Transverse colon (tissue), 3 donors: Measurements from ENCODE around the gene LDB2.

Source experiments
- EP300 ChIP-seq: sonication (generic); formaldehyde crosslinking; IDR thresholded peaks from one replicate; pipeline ENCODE4 v1.6.1; 2017; ENCODE audit warnings: antibody characterized with exemption, low read depth
- TF ChIP-seq, protein P1 (sequence below), 5 experiments: fragments of 200-600 bp in 3 of 5; fragments of 450-650 bp in 2 of 5; sonication (generic) in 3 of 5; IDR thresholded peaks; 1 replicate in 2 of 5; 2 replicates in 3 of 5; pipeline ENCODE4 v1.5.1; 2016 to 2017; ENCODE audit warnings: antibody characterized with exemption in 5 of 5, inconsistent platforms in 3 of 5, mild to moderate bottlenecking in 2 of 5, moderate library complexity in 1 of 5

DNA sequence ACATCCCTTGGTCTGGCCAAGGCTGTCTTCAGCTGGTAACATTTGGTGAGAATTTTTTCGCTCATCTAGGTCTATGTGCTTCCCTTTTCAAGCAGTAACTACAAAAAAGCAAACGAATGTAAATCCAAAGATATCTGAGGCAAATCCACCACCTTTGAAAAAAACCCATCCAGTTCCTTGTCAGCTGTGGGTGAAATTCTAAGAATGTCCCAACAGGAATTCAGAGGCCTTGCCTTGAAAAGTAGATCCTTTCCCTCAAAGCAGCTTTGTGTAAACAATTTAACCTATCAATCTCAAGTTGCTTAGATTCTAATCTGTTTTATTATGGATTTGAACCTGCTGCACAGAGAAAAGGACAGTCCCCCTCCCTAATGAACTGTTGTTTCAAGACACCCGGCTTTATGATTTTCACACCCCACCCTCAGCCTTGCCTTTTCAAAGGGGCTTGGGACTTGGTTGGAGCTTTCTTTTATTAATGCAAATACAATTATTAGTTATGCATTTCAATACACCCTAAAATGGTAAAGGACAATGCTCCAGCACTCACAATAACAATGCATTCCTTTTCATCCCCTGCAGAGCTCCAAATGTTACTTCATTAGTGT lies 166.6 kb downstream of the LDB2 start:
- no peak for TF ChIP-seq EP300
- TF ChIP-seq, protein P1, sequence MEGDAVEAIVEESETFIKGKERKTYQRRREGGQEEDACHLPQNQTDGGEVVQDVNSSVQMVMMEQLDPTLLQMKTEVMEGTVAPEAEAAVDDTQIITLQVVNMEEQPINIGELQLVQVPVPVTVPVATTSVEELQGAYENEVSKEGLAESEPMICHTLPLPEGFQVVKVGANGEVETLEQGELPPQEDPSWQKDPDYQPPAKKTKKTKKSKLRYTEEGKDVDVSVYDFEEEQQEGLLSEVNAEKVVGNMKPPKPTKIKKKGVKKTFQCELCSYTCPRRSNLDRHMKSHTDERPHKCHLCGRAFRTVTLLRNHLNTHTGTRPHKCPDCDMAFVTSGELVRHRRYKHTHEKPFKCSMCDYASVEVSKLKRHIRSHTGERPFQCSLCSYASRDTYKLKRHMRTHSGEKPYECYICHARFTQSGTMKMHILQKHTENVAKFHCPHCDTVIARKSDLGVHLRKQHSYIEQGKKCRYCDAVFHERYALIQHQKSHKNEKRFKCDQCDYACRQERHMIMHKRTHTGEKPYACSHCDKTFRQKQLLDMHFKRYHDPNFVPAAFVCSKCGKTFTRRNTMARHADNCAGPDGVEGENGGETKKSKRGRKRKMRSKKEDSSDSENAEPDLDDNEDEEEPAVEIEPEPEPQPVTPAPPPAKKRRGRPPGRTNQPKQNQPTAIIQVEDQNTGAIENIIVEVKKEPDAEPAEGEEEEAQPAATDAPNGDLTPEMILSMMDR (IDR thresholded peaks at IDR 0.05) = no peak
